ENCODE measurements around the gene KCNJ14. TPM values are rescaled to one million over a fixed set of nuclear protein-coding genes. Genes with fewer than 3 reads are reported as not detected.
A peak's percentile ranks its signal among the peaks of the same experiment; 100 is the strongest.

The KCNJ14 gene
- total and polyA plus RNA-seq, 7 experiments from 2014 or later: 0.05 to 3.9 (median 2.1) TPM

DNA sequence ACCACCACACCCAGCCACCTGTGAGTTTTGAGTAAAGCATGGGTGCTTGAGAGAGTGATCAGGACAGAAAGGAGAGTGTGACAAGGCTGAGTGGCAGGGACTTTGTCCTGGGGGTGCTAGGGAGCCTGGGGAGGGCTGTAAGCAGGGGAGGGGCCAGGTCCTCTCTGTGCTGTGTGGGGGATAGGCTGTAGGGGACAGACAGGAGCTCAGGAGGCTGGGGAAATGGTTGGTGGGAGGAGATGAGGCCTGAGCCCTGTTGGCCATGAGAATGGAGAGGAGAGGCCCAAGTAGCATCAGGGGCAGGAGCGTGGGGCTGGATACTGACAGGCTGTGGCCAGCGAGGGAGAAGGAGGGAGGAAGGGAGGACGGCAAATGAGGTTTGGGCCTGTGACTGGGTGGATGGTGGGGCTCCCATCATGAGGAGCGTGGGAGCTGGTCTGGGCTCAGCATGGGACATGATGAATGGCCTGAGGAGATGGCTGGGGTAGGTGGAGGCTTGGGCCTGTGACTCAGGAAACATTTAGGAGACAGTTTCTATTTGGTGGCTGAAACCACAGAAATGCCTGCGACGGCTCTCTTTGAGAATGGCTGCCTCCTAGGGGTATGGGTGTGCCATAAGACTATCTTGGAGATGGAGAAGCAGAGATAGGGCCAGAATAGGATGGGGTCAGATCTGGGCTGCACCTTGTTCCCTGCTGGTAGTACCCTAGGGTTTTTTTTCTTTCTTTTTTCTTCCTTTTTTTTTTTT is 36.9 kb upstream of the KCNJ14 start:
- H3K27me3 ChIP-seq (ENCODE audit: control insufficient read depth in 2 of 2, insufficient read depth in 2 of 2, low read length in 2 of 2): no peaks in the 10 kb centered on the region
- peaks cover 12 to 38% (median 28%) of the 10 kb centered on the region in 7 donors for H3K4me1 Mint-ChIP-seq
- H3K36me3 Mint-ChIP-seq: no peaks in the 10 kb centered on the region
- no peak overlapping the region for H3K4me3 ChIP-seq (ENCODE audit: low read length)
- ChIA-PET POLR2A (no interaction called here), CTCF (no interaction called here)
- ATAC-seq (no peak), DNase-seq (no peak)
- H3K36me3 ChIP-seq (ENCODE audit: control insufficient read depth in 2 of 3, insufficient read depth in 3 of 3, low read length in 3 of 3): no peaks in the 10 kb centered on the region
- H3K9me3 ChIP-seq (ENCODE audit: control insufficient read depth in 2 of 3, low read length in 3 of 3): no peaks in the 10 kb centered on the region
- H3K4me1 ChIP-seq (ENCODE audit: control insufficient read depth in 2 of 2, insufficient read depth in 2 of 2, low read length in 2 of 2): peaks cover 0 to 7% of the 10 kb centered on the region in 2 donors
- no peaks in the 10 kb centered on the region for H3K9me3 Mint-ChIP-seq
- peak overlapping the region in 5 of 9 donors; percentile 4 to 93 (median 38) for H3K27ac Mint-ChIP-seq
- peaks cover 0 to 29% (median 5%) of the 10 kb centered on the region in 5 donors for H3K27me3 Mint-ChIP-seq
- peak overlapping the region in 8 of 10 donors; percentile 70 to 90 (median 80) for H3K4me3 Mint-ChIP-seq
- no peak overlapping the region for H3K27ac ChIP-seq (ENCODE audit: low read depth, low read length)
- intact Hi-C loops (cut with micrococcal nuclease): loop anchor here (1.0 to 2.0 kb wide), 2 partner anchors 26 to 27 kb away; partner anchors contain the start of gene GRWD1 (in 2 of the 2)

DNA sequence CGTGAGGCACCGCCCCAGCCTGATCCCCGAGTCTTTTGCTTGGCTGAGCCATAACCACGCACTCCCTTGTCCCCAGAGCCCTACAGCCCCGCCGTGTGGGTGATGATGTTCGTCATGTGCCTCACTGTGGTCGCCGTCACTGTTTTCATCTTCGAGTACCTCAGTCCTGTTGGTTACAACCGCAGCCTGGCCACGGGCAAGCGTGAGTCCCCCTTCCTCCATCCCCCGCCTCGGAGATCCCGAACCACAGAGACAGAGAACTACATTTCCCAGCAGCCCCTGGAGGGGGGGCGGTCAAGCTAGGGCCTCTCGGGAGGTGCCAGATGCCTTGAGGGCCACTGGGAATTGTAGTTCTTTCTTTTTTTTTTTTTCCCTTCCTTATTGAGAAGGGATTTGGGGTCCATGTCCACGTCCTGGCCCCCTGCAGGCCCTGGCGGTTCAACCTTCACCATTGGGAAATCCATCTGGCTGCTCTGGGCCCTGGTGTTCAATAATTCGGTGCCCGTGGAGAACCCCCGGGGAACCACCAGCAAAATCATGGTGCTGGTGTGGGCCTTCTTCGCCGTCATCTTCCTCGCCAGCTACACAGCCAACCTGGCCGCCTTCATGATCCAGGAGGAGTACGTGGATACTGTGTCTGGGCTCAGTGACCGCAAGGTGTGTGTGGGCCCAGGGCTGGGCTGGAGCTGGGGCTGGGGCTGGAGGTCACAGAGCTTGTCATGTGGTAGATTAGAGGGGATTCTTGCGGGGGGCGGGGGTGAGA is 36.0 kb upstream of the KCNJ14 start:
- Mint-ChIP-seq H3K27ac (peak overlapping the region in 6 of 9 donors; percentile 6 to 93 (median 74)), H3K9me3 (no peaks in the 10 kb centered on the region), H3K4me1 (peaks cover 12 to 30% (median 22%) of the 10 kb centered on the region in 7 donors), H3K36me3 (no peaks in the 10 kb centered on the region), H3K27me3 (peaks cover 0 to 22% (median 5%) of the 10 kb centered on the region in 5 donors), H3K4me3 (peak overlapping the region; percentile 60 to 90 (median 80))
- H3K9me3 ChIP-seq (ENCODE audit: control insufficient read depth in 2 of 3, low read length in 3 of 3): no peaks in the 10 kb centered on the region
- DNase-seq (peak; percentile 44 to 77 (median 64)), ATAC-seq (peak; percentile 79)
- no peaks in the 10 kb centered on the region for H3K36me3 ChIP-seq (ENCODE audit: control insufficient read depth in 2 of 3, insufficient read depth in 3 of 3, low read length in 3 of 3)
- H3K4me3 ChIP-seq (ENCODE audit: low read length): peak overlapping the region; percentile 15
- intact Hi-C loops (cut with micrococcal nuclease): loop anchor here (1.0 to 2.0 kb wide), 2 partner anchors 25 to 26 kb away; partner anchors contain the start of gene GRWD1 (in 2 of the 2)
- H3K27ac ChIP-seq (ENCODE audit: low read depth, low read length): no peak overlapping the region
- ChIA-PET CTCF (no interaction called here), POLR2A (no interaction called here)
- H3K27me3 ChIP-seq (ENCODE audit: control insufficient read depth in 2 of 2, insufficient read depth in 2 of 2, low read length in 2 of 2): no peaks in the 10 kb centered on the region
- peaks cover 0 to 5% of the 10 kb centered on the region in 2 donors for H3K4me1 ChIP-seq (ENCODE audit: control insufficient read depth in 2 of 2, insufficient read depth in 2 of 2, low read length in 2 of 2)

DNA sequence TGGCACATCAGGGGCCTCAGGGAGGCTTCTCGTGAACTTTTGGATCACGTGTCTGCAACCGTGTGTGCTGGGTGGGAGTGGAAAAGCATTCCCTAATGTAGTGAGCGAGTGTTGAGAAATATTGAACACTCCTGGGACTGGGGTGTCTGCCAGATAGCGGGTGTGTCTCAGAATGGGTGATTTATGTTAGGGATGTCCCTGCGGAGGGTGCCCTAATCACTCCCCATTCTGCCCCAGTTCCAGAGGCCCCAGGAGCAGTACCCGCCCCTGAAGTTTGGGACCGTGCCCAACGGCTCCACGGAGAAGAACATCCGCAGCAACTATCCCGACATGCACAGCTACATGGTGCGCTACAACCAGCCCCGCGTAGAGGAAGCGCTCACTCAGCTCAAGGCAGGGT is 33.8 kb upstream of the KCNJ14 start:
- Mint-ChIP-seq H3K4me3 (no peak overlapping the region), H3K4me1 (peaks cover 9 to 19% (median 13%) of the 10 kb centered on the region in 7 donors), H3K9me3 (no peaks in the 10 kb centered on the region), H3K27me3 (peaks cover 0 to 6% (median 5%) of the 10 kb centered on the region in 5 donors), H3K36me3 (no peaks in the 10 kb centered on the region), H3K27ac (no peak overlapping the region)
- ATAC-seq: no peak
- DNase-seq: no peak
- Histone ChIP-seq H3K27me3 (ENCODE audit: control insufficient read depth in 2 of 2, insufficient read depth in 2 of 2, low read length in 2 of 2) (no peaks in the 10 kb centered on the region), H3K4me3 (ENCODE audit: low read length) (no peak overlapping the region), H3K9me3 (ENCODE audit: control insufficient read depth in 2 of 3, low read length in 3 of 3) (no peaks in the 10 kb centered on the region), H3K36me3 (ENCODE audit: control insufficient read depth in 2 of 3, insufficient read depth in 3 of 3, low read length in 3 of 3) (no peaks in the 10 kb centered on the region), H3K27ac (ENCODE audit: low read depth, low read length) (no peak overlapping the region), H3K4me1 (ENCODE audit: control insufficient read depth in 2 of 2, insufficient read depth in 2 of 2, low read length in 2 of 2) (no peaks in the 10 kb centered on the region)
- CTCF ChIA-PET: no interaction called here
- intact Hi-C loops (cut with micrococcal nuclease): no loop called here
- POLR2A ChIA-PET: no interaction called here

DNA sequence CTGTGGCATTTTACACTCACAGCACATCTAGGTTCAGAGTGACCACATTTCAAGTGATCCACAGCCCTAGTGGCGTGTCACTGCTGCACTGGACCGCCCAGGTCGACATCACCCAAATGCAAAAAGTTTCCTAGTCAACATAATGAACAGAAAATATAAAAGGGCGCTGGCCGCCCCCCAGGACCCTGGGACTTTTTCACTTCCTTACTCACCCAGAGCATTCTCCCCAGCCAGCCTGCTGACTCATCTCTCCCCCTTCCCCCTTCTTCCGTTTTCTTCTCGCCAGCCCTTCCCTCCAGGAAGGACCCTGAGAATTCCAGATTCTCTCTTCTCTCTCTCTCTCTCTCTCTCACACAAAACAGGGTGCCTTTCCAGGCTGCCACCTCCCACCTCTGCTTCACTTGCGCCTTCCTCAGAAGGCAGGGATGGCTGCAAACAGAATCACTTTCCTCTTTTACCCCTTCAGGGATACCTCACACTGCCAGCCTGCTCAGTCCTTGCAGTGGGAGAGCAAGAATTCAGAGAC is 30.6 kb upstream of the KCNJ14 start:
- no peak overlapping the region for H3K27ac Mint-ChIP-seq
- H3K4me1 Mint-ChIP-seq: peaks cover 0 to 6% (median 5%) of the 10 kb centered on the region in 7 donors
- DNase-seq (no peak), ATAC-seq (peak; percentile 27)
- ChIA-PET CTCF (no interaction called here), POLR2A (no interaction called here)
- H3K4me3 ChIP-seq (ENCODE audit: low read length): no peak overlapping the region
- no peaks in the 10 kb centered on the region for H3K4me1 ChIP-seq (ENCODE audit: control insufficient read depth in 2 of 2, insufficient read depth in 2 of 2, low read length in 2 of 2)
- H3K9me3 ChIP-seq (ENCODE audit: control insufficient read depth in 2 of 3, low read length in 3 of 3): no peaks in the 10 kb centered on the region
- no peaks in the 10 kb centered on the region for H3K9me3 Mint-ChIP-seq
- H3K36me3 ChIP-seq (ENCODE audit: control insufficient read depth in 2 of 3, insufficient read depth in 3 of 3, low read length in 3 of 3): no peaks in the 10 kb centered on the region
- H3K27me3 ChIP-seq (ENCODE audit: control insufficient read depth in 2 of 2, insufficient read depth in 2 of 2, low read length in 2 of 2): no peaks in the 10 kb centered on the region
- H3K27me3 Mint-ChIP-seq: peaks cover 0 to 6% (median 5%) of the 10 kb centered on the region in 5 donors
- H3K27ac ChIP-seq (ENCODE audit: low read depth, low read length): no peak overlapping the region
- intact Hi-C loops (cut with micrococcal nuclease): no loop called here
- no peaks in the 10 kb centered on the region for H3K36me3 Mint-ChIP-seq
- no peak overlapping the region for H3K4me3 Mint-ChIP-seq

DNA sequence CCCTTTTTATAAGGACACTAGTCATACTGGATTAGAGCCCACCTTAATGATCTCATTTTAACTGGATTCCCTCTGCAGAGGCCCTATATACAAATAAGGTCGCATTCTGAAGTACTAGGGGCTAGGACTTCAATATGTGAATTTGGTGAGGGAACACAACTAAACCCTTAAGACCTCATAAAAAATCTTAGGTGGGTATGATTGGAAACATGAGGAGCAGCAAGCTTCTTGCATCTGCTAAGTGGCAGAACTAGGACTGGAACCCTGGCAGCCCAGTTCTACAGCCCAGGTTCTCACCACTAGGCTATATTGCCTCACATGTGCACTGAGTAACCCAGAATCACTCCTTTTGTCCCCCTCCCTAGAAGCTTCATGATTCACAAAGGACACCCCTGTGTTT is 26.7 kb upstream of the KCNJ14 start:
- ATAC-seq: no peak

DNA sequence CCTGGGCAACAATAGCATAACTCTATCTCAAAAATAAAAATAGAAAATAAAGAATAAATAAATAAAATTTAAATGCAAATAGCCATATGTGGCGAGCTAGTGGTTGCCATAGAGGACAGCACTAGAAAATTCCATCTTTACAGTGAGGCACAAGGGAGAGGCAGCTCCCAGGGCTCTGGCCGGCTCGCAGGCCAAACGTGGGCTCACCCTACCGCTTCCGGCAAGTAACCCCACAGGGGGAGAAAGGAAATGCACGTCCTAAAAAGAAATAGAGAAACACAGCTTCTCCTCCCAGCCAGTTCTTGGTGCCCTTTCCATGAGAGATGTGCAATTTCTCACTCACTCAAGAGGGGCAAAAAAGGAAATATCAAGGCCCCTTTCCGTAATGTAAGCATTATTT is 22.0 kb upstream of the KCNJ14 start:
- Histone ChIP-seq H3K36me3 (ENCODE audit: control insufficient read depth in 2 of 3, insufficient read depth in 3 of 3, low read length in 3 of 3) (no peaks in the 10 kb centered on the region), H3K4me1 (ENCODE audit: control insufficient read depth in 2 of 2, insufficient read depth in 2 of 2, low read length in 2 of 2) (no peaks in the 10 kb centered on the region), H3K27me3 (ENCODE audit: control insufficient read depth in 2 of 2, insufficient read depth in 2 of 2, low read length in 2 of 2) (no peaks in the 10 kb centered on the region), H3K9me3 (ENCODE audit: control insufficient read depth in 2 of 3, low read length in 3 of 3) (no peaks in the 10 kb centered on the region), H3K4me3 (ENCODE audit: low read length) (no peak overlapping the region), H3K27ac (ENCODE audit: low read depth, low read length) (no peak overlapping the region)
- ATAC-seq (no peak), DNase-seq (no peak)
- H3K27me3 Mint-ChIP-seq: peaks cover 7 to 17% (median 13%) of the 10 kb centered on the region in 5 donors
- no peak overlapping the region for H3K27ac Mint-ChIP-seq
- intact Hi-C loops (cut with micrococcal nuclease): no loop called here
- ChIA-PET CTCF (no interaction called here), POLR2A (no interaction called here)
- peaks cover 0 to 3% (median 0%) of the 10 kb centered on the region in 7 donors for H3K4me1 Mint-ChIP-seq
- no peak overlapping the region for H3K4me3 Mint-ChIP-seq
- H3K36me3 Mint-ChIP-seq: no peaks in the 10 kb centered on the region
- H3K9me3 Mint-ChIP-seq: no peaks in the 10 kb centered on the region

More for the DNA sequence above, 26.7 kb upstream of the KCNJ14 start:
- no peak for DNase-seq
- H3K4me3 ChIP-seq (ENCODE audit: low read length): no peak overlapping the region
- CTCF ChIA-PET: interaction anchor here (0.7 kb wide), 1 partner anchor 218 kb away, joined by 3 read pairs; no protein-coding TSS in a partner anchor
- Mint-ChIP-seq H3K27me3 (peaks cover 0 to 5% (median 0%) of the 10 kb centered on the region in 5 donors), H3K36me3 (no peaks in the 10 kb centered on the region), H3K4me3 (no peak overlapping the region), H3K9me3 (no peaks in the 10 kb centered on the region), H3K27ac (no peak overlapping the region), H3K4me1 (peaks cover 0 to 8% (median 5%) of the 10 kb centered on the region in 7 donors)
- no peaks in the 10 kb centered on the region for H3K27me3 ChIP-seq (ENCODE audit: control insufficient read depth in 2 of 2, insufficient read depth in 2 of 2, low read length in 2 of 2)
- no peaks in the 10 kb centered on the region for H3K36me3 ChIP-seq (ENCODE audit: control insufficient read depth in 2 of 3, insufficient read depth in 3 of 3, low read length in 3 of 3)
- no peaks in the 10 kb centered on the region for H3K4me1 ChIP-seq (ENCODE audit: control insufficient read depth in 2 of 2, insufficient read depth in 2 of 2, low read length in 2 of 2)
- H3K27ac ChIP-seq (ENCODE audit: low read depth, low read length): no peak overlapping the region
- H3K9me3 ChIP-seq (ENCODE audit: control insufficient read depth in 2 of 3, low read length in 3 of 3): no peaks in the 10 kb centered on the region
- POLR2A ChIA-PET: no interaction called here
- intact Hi-C loops (cut with micrococcal nuclease): no loop called here
